Suprapubic skin (tissue), 4 donors: ENCODE results near the gene SMARCD3.

Experiments
- CTCF ChIP-seq, 2 donors: fragments of 200-600 bp in 1 of 2; fragments of 450-650 bp in 1 of 2; sonication (generic) in 1 of 2; IDR thresholded peaks; one replicate each; pipeline ENCODE4 v1.5.1; 2016 to 2019; ENCODE audit warnings: antibody characterized with exemption in 2 of 2, mild to moderate bottlenecking in 1 of 2, moderate library complexity in 1 of 2
- EP300 ChIP-seq: sonication (generic); formaldehyde crosslinking; IDR thresholded peaks from one replicate; pipeline ENCODE4 v1.6.1; 2017; ENCODE audit warnings: antibody characterized with exemption
- POLR2A ChIP-seq, 2 donors: fragments of 450-650 bp; IDR thresholded peaks; one replicate each; pipeline ENCODE4 v1.6.1; 2017; ENCODE audit warnings: antibody characterized with exemption in 2 of 2, mild to moderate bottlenecking in 2 of 2, moderate library complexity in 2 of 2
- POLR2AphosphoS5 ChIP-seq, 3 donors: sonication (generic); formaldehyde crosslinking; IDR thresholded peaks; one replicate each; pipeline ENCODE4 v1.6.1; 2017; ENCODE audit warnings: antibody characterized with exemption in 3 of 3

GRCh38 chr7:151225948-151226510 lies 22.5 kb downstream of the SMARCD3 start:
- TF ChIP-seq CTCF (IDR thresholded peaks at IDR 0.05): no peak
- no peak for TF ChIP-seq POLR2A (IDR thresholded peaks at IDR 0.05)
- no peak for TF ChIP-seq POLR2AphosphoS5 (IDR thresholded peaks at IDR 0.05)
- TF ChIP-seq EP300: no peak
